AG08395 (cell line): ENCODE data around the gene DENND6B.
"Not testable (repeated sequence)": the region's sequence is repeated elsewhere in the genome, so short reads cannot be mapped to it uniquely, and the experiment has no call there.

ENCODE experiments used
- DNase-seq: peaks from one replicate; pipeline ENCODE4 v3.0.0; 2012; ENCODE audit warnings: mixed read lengths, low spot score

DENND6B gene

GRCh38 chr22:50273352-50273751, 53.5 kb downstream of the DENND6B start:
- not testable (repeated sequence) for DNase-seq

GRCh38 chr22:50272044-50272802, 54.6 kb downstream of the DENND6B start:
- no peak for DNase-seq

GRCh38 chr22:50271519-50271970, 55.3 kb downstream of the DENND6B start:
- peak; percentile 74 for DNase-seq

- DNase-seq: peak; percentile 72
Observed at GRCh38 chr22:50270666-50271394, 56.0 kb downstream of the DENND6B start.

- peak; percentile 44 for DNase-seq
Observed at GRCh38 chr22:50269970-50270665, 56.7 kb downstream of the DENND6B start, which contains the start of gene MAPK11. Gene MAPK11, minus strand, starts transcription at chr22:50270380. Its CDS starts 88 bp downstream, at chr22:50270292.

GRCh38 chr22:50269573-50269969, 57.2 kb downstream of the DENND6B start:
- DNase-seq: no peak

- DNase-seq: no peak
Observed at GRCh38 chr22:50268655-50269113, 58.1 kb downstream of the DENND6B start.

- peak; percentile 92 for DNase-seq
Observed at GRCh38 chr22:50267591-50268390, 59.0 kb downstream of the DENND6B start.

GRCh38 chr22:50266994-50267393, 59.8 kb downstream of the DENND6B start:
- DNase-seq: no peak

GRCh38 chr22:50264946-50265669, 61.7 kb downstream of the DENND6B start:
- no peak for DNase-seq

- DNase-seq: no peak
Observed at GRCh38 chr22:50264104-50264745, 62.6 kb downstream of the DENND6B start.

GRCh38 chr22:50262973-50263617, 63.7 kb downstream of the DENND6B start:
- DNase-seq: no peak

GRCh38 chr22:50262460-50262911, 64.3 kb downstream of the DENND6B start:
- DNase-seq: no peak

GRCh38 chr22:50261615-50262459, 65.0 kb downstream of the DENND6B start, which contains the start of gene MAPK12:
Gene MAPK12, minus strand, starts transcription at chr22:50261683. Its CDS starts 174 bp downstream, at chr22:50261509.
- peak; percentile 65 for DNase-seq

GRCh38 chr22:50260801-50261614, 65.8 kb downstream of the DENND6B start:
- peak; percentile 57 for DNase-seq

- DNase-seq: no peak
Observed at GRCh38 chr22:50260434-50260800, 66.4 kb downstream of the DENND6B start.

GRCh38 chr22:50259302-50259701, 67.5 kb downstream of the DENND6B start:
- no peak for DNase-seq
